H1 (cell line): ENCODE data around the gene TSC22D1. TPM values are rescaled to one million over a fixed set of nuclear protein-coding genes. Genes with fewer than 3 reads are reported as not detected.

Source experiments
- CTCF ChIA-PET: fragments of 300-600 bp; sonication (Branson Sonifier 250); formaldehyde crosslinking; loops from one replicate; lab custom pipeline; 2021; ENCODE audit not compliant: partially characterized antibody; lab: Charles Lee
- POLR2A ChIA-PET: fragments of 300-600 bp; sonication (Branson Sonifier 250); formaldehyde crosslinking; loops from one replicate; lab custom pipeline; 2021; ENCODE audit warnings: inconsistent platforms; ENCODE audit not compliant: partially characterized antibody; lab: Charles Lee
- DNase-seq, 2 experiments: peaks; one replicate each; pipeline versions ENCODE4 v3.0.0 to v3.0.0-alpha.2; 2010 to 2022; ENCODE audit warnings: low spot score in 2 of 2, low read depth in 1 of 2, mixed read lengths in 1 of 2
- FAIRE-seq: peaks from 2 replicates; lab custom pipeline; 2011; peaks lifted over from hg19 to GRCh38; lab: Jason Lieb, UNC
- H2AFZ ChIP-seq: 2 replicates; pipeline ENCODE4 v1.8.1; 2012; ENCODE audit warnings: low read length, inconsistent platforms
- H2AK5ac ChIP-seq: 2 replicates; pipeline ENCODE4 v1.6.1; 2013; ENCODE audit warnings: low read depth, low read length
- H2BK120ac ChIP-seq: replicated peaks from 2 replicates; pipeline ENCODE3; 2013; ENCODE audit warnings: low read depth, low read length, inconsistent platforms
- H2BK12ac ChIP-seq: 2 replicates; pipeline ENCODE4 v1.6.1; 2013; ENCODE audit warnings: low read depth, low read length
- H2BK15ac ChIP-seq: 2 replicates; pipeline ENCODE4 v1.6.1; 2013; ENCODE audit warnings: low read length
- H2BK20ac ChIP-seq: 2 replicates; pipeline ENCODE4 v1.6.1; 2013; ENCODE audit warnings: low read length
- H2BK5ac ChIP-seq: 2 replicates; pipeline ENCODE4 v1.6.1; 2013; ENCODE audit warnings: low read depth, low read length
- H3K14ac ChIP-seq: 2 replicates; pipeline ENCODE4 v1.6.1; 2013; ENCODE audit warnings: inconsistent platforms; ENCODE audit not compliant: insufficient read length
- H3K18ac ChIP-seq: 2 replicates; pipeline ENCODE4 v1.6.1; 2013; ENCODE audit warnings: low read length; ENCODE audit errors: extremely low read depth
- H3K23ac ChIP-seq: 2 replicates; pipeline ENCODE4 v1.6.1; 2013; ENCODE audit warnings: inconsistent platforms; ENCODE audit not compliant: insufficient read length
- H3K23me2 ChIP-seq: 2 replicates; pipeline ENCODE4 v1.6.1; 2013; ENCODE audit warnings: low read depth, low read length
- H3K27ac ChIP-seq: 2 replicates; pipeline ENCODE4 v1.6.1; 2011; ENCODE audit warnings: low read depth, low read length, inconsistent platforms
- H3K27me3 ChIP-seq, 4 experiments: replicated peaks in 1 of 4; 1 replicate in 1 of 4; 2 replicates in 3 of 4; pipeline versions ENCODE4 v1.6.1 to v1.8.1; 2011 to 2013; ENCODE audit warnings: low read length in 3 of 4, mild to moderate bottlenecking in 3 of 4, inconsistent platforms in 2 of 4, mixed read lengths in 2 of 4, moderate library complexity in 1 of 4; ENCODE audit not compliant: control insufficient read depth in 3 of 4, insufficient read depth in 3 of 4; ENCODE audit errors: extremely low read depth in 1 of 4
- H3K36me3 ChIP-seq, 4 experiments: 2 replicates each; pipeline versions ENCODE4 v1.6.1 to v1.8.1; 2011 to 2013; ENCODE audit warnings: mild to moderate bottlenecking in 4 of 4, low read length in 3 of 4, moderate library complexity in 2 of 4, control low read depth in 1 of 4, inconsistent platforms in 1 of 4; ENCODE audit not compliant: insufficient read depth in 4 of 4, control insufficient read depth in 2 of 4
- H3K4ac ChIP-seq: replicated peaks from 2 replicates; pipeline ENCODE3; 2013; ENCODE audit warnings: low read length, low read depth, mixed read lengths, inconsistent platforms; ENCODE audit not compliant: insufficient read length
- H3K4me1 ChIP-seq, 4 experiments: replicated peaks in 1 of 4; 1 replicate in 1 of 4; 2 replicates in 3 of 4; pipeline versions ENCODE4 v1.6.1 to v1.8.1; 2011 to 2013; ENCODE audit warnings: low read length in 3 of 4, inconsistent platforms in 2 of 4, mixed read lengths in 1 of 4; ENCODE audit not compliant: insufficient read depth in 4 of 4, control insufficient read depth in 3 of 4
- H3K4me2 ChIP-seq, 2 experiments: 2 replicates each; pipeline versions ENCODE4 v1.6.1 to v1.8.1; 2011 to 2013; ENCODE audit warnings: low read depth in 2 of 2, low read length in 2 of 2, control low read depth in 1 of 2, inconsistent platforms in 1 of 2, mild to moderate bottlenecking in 1 of 2; ENCODE audit not compliant: insufficient read depth in 1 of 2
- H3K4me3 ChIP-seq, 4 experiments: fragments of 200-600, 300-600 bp in 1 of 4; sonication (generic), shearing (Covaris generic), sonication (Bioruptor Twin) in 1 of 4; 2 replicates each; pipeline versions ENCODE4 v1.5.1 to v1.8.1; 2011 to 2016; ENCODE audit warnings: low read length in 4 of 4, low read depth in 3 of 4, control low read depth in 2 of 4, inconsistent platforms in 2 of 4, mild to moderate bottlenecking in 2 of 4, mixed read lengths in 1 of 4, moderate library complexity in 1 of 4; ENCODE audit not compliant: insufficient read depth in 2 of 4; ENCODE audit errors: extremely low read depth in 1 of 4
- H3K56ac ChIP-seq: replicated peaks from 2 replicates; pipeline ENCODE3; 2013; ENCODE audit warnings: low read depth, mild to moderate bottlenecking, mixed read lengths, low read length, inconsistent platforms; ENCODE audit not compliant: insufficient read length
- H3K79me1 ChIP-seq: 2 replicates; pipeline ENCODE4 v1.6.1; 2013; ENCODE audit warnings: low read depth, low read length, control low read depth
- H3K79me2 ChIP-seq, 2 experiments: 2 replicates each; pipeline versions ENCODE4 v1.6.1 to v1.8.1; 2012 to 2013; ENCODE audit warnings: low read length in 2 of 2, mild to moderate bottlenecking in 2 of 2, inconsistent platforms in 1 of 2; ENCODE audit not compliant: insufficient read depth in 2 of 2, control insufficient read depth in 1 of 2
- H3K9ac ChIP-seq, 4 experiments: replicated peaks in 1 of 4; 1 replicate in 1 of 4; 2 replicates in 3 of 4; pipeline versions ENCODE4 v1.6.1 to v1.8.1; 2011 to 2013; ENCODE audit warnings: low read depth in 3 of 4, low read length in 3 of 4, control low read depth in 2 of 4, mild to moderate bottlenecking in 2 of 4, moderate library complexity in 2 of 4, inconsistent platforms in 1 of 4; ENCODE audit errors: extremely low read depth in 1 of 4
- H3K9me3 ChIP-seq, 2 experiments: 2 replicates each; pipeline versions ENCODE4 v1.6.1 to v1.8.1; 2012 to 2013; ENCODE audit warnings: mild to moderate bottlenecking in 2 of 2, moderate library complexity in 2 of 2, control low read depth in 1 of 2, inconsistent platforms in 1 of 2, low read depth in 1 of 2, low read length in 1 of 2, mixed read lengths in 1 of 2; ENCODE audit not compliant: insufficient read depth in 2 of 2
- H4K20me1 ChIP-seq, 2 experiments: replicated peaks in 1 of 2; 2 replicates each; pipeline versions ENCODE3 to v1.8.1; 2011 to 2013; ENCODE audit warnings: inconsistent platforms in 2 of 2, low read length in 2 of 2, mild to moderate bottlenecking in 1 of 2; ENCODE audit not compliant: insufficient read depth in 2 of 2, control insufficient read depth in 1 of 2
- H4K5ac ChIP-seq: 2 replicates; pipeline ENCODE4 v1.6.1; 2013; ENCODE audit warnings: low read length, low read depth, mixed read lengths, inconsistent platforms; ENCODE audit not compliant: insufficient read length
- H4K8ac ChIP-seq: 2 replicates; pipeline ENCODE4 v1.8.0; 2013; ENCODE audit warnings: mild to moderate bottlenecking, moderate library complexity, low read length, inconsistent platforms; ENCODE audit not compliant: insufficient read depth; ENCODE audit errors: extremely low read depth
- H4K91ac ChIP-seq: replicated peaks from 2 replicates; pipeline ENCODE3; 2013; ENCODE audit warnings: low read length, mixed read lengths, inconsistent platforms; ENCODE audit not compliant: insufficient read length
- BCL11A ChIP-seq, 2 experiments: IDR thresholded peaks; one replicate each; pipeline ENCODE4 v1.6.1; 2011; ENCODE audit warnings: low read depth in 2 of 2, low read length in 2 of 2, mild to moderate bottlenecking in 2 of 2
- CBX8 ChIP-seq: fragments of 300-800, 300-1000 bp; sonication (generic); IDR thresholded peaks from 2 replicates; pipeline ENCODE4 v1.7.1; 2016; ENCODE audit warnings: low read depth, low read length, borderline replicate concordance
- POLR2AphosphoS5 ChIP-seq: IDR thresholded peaks from 2 replicates; pipeline ENCODE4 v1.6.1; 2011; ENCODE audit warnings: low read depth, low read length
- WGBS, 2 experiments: shearing (Covaris generic) in 1 of 2; methylation state at CpG; one replicate each; pipeline versions ENCODE4 v1.1.6 to v1.1.7; 2013 to 2015; ENCODE audit warnings: low lambda C conversion rate in 2 of 2, mixed read lengths in 2 of 2, inconsistent platforms in 1 of 2, low coverage in 1 of 2, missing lambda C conversion rate in 1 of 2; ENCODE audit not compliant: insufficient replicate concordance in 2 of 2, insufficient coverage in 1 of 2, insufficient read length in 1 of 2; ENCODE audit errors: extremely low coverage in 1 of 2, missing lambda C conversion rate in 1 of 2; 5-methylcytosine and 5-hydroxymethylcytosine counted together
- polyA plus RNA-seq, 7 experiments: library from polyadenylated mRNA; depleted of rRNA in 3 of 7; stranded (reverse) in 5 of 7; unstranded in 2 of 7; fragments of >200 nt in 5 of 7; fragments of 200-250 nt in 2 of 7; gene quantifications; 1 replicate in 5 of 7; 2 replicates in 1 of 7; 4 replicates in 1 of 7; pipeline versions ENCODE4 v1.2.1 to v1.2.3, GENCODE V29; 2011 to 2013; ENCODE audit warnings: missing spikeins in 2 of 7, mixed read lengths in 2 of 7
- total RNA-seq: library from RNA; stranded (reverse); fragmentation: NEBNext Ultra II Directional; extraction: Animal tissue kit (Norgen Biotek cat#: 25700); gene quantifications from 2 replicates; pipeline ENCODE4 v1.2.1, GENCODE V29; 2021

TSC22D1 gene
- total and polyA plus RNA-seq, 2 of the 8 experiments (the other 6 are each of a cell fraction or from before 2014, with no cell fraction given) = 52.6 to 80.9 TPM

- peaks cover 0 to 55% of the 10 kb centered on the region in 2 experiments; a peak in 2 of 4 replicates for H3K79me2 ChIP-seq
- no peak overlapping the region for H2BK20ac ChIP-seq
- H3K4me2 ChIP-seq = no peak overlapping the region
- H3K23me2 ChIP-seq = no peaks in the 10 kb centered on the region
- H3K4me3 ChIP-seq = no peak overlapping the region
- no peaks in the 10 kb centered on the region for H3K9me3 ChIP-seq
- no peak overlapping the region for H2BK15ac ChIP-seq
- no peak overlapping the region for H4K91ac ChIP-seq
- H3K18ac ChIP-seq = no peak overlapping the region
- no peak overlapping the region for H3K14ac ChIP-seq
- TF ChIP-seq BCL11A (IDR thresholded peaks at IDR 0.05; ENCODE audit: low read depth in 2 of 2, low read length in 2 of 2) (no peak), CBX8 (no peak), POLR2AphosphoS5 (no peak)
- H3K27me3 ChIP-seq = no peaks in the 10 kb centered on the region
- peaks cover 0 to 2% (median 0%) of the 10 kb centered on the region in 4 experiments; a peak in 1 of 7 replicates for H3K4me1 ChIP-seq
- no peak overlapping the region for H3K9ac ChIP-seq
- H4K20me1 ChIP-seq = peaks cover 0 to 2% of the 10 kb centered on the region in 2 experiments
- no peak overlapping the region for H2BK120ac ChIP-seq
- no peak overlapping the region for H3K56ac ChIP-seq
- FAIRE-seq (no peak), DNase-seq (no peak)
- no peak overlapping the region for H2BK5ac ChIP-seq
- H2AFZ ChIP-seq = no peak overlapping the region
- no peak overlapping the region for H4K8ac ChIP-seq
- no peak overlapping the region for H4K5ac ChIP-seq
- peaks cover 0 to 6% (median 0%) of the 10 kb centered on the region in 4 experiments; a peak in 2 of 8 replicates for H3K36me3 ChIP-seq
- no peak overlapping the region for H3K23ac ChIP-seq
- no peaks in the 10 kb centered on the region; the same call in 1 of the 2 replicates for H3K79me1 ChIP-seq
- WGBS, 2 experiments = 86% methylated on average over 9 of the region's 9 CpGs; no CpG with 5 or more reads in 1 of the 2 experiments
- ChIA-PET POLR2A (interaction anchor here (0.7 to 1.3 kb wide), 2 partner anchors 10 to 56 kb away, joined by 3 read pairs; no protein-coding TSS in a partner anchor), CTCF (interaction anchor here (0.6 to 1.8 kb wide), 5 partner anchors 10 to 456 kb away, joined by 3 to 6 read pairs (median 3); no protein-coding TSS in a partner anchor)
- H3K4ac ChIP-seq = no peak overlapping the region
- H2BK12ac ChIP-seq = no peak overlapping the region
- H2AK5ac ChIP-seq = no peak overlapping the region
- no peak overlapping the region for H3K27ac ChIP-seq
Measured at GRCh38 chr13:44459674-44460073, 116.5 kb downstream of the TSC22D1 start.
